D721Med (cell line): ENCODE data around the gene NAV2.

Experiments
- DNase-seq: peaks from one replicate; pipeline ENCODE4 v3.0.0; 2011; ENCODE audit warnings: low spot score; ENCODE audit not compliant: insufficient read length
- FAIRE-seq: peaks from 2 replicates; lab custom pipeline; 2011; peaks lifted over from hg19 to GRCh38; lab: Jason Lieb, UNC
- CTCF ChIP-seq: IDR thresholded peaks from 2 replicates; pipeline ENCODE4 v1.5.1; 2012; ENCODE audit warnings: mild to moderate bottlenecking, control low read depth; ENCODE audit not compliant: insufficient read depth; ENCODE audit errors: missing control alignments

Gene NAV2

GRCh38 chr11:19712281-19713195, at the start of gene NAV2:
NAV2 (plus strand) TSS chr11:19712837; CDS start chr11:19713696, 859 bp downstream.
- peak; percentile 54 for DNase-seq
- TF ChIP-seq CTCF: no peak
- FAIRE-seq: no peak

GRCh38 chr11:19663206-19663605, 49.4 kb upstream of the NAV2 start:
- DNase-seq: no peak
- FAIRE-seq: no peak
- TF ChIP-seq CTCF: no peak

GRCh38 chr11:19664886-19665548, 47.6 kb upstream of the NAV2 start:
- no peak for DNase-seq
- no peak for TF ChIP-seq CTCF
- FAIRE-seq: no peak

- DNase-seq (no peak), FAIRE-seq (no peak)
- TF ChIP-seq CTCF: no peak
Observed at GRCh38 chr11:19666951-19667350, 45.7 kb upstream of the NAV2 start.

GRCh38 chr11:19669511-19669910, 43.1 kb upstream of the NAV2 start:
- no peak for FAIRE-seq
- DNase-seq: no peak
- no peak for TF ChIP-seq CTCF

- TF ChIP-seq CTCF: no peak
- FAIRE-seq (no peak), DNase-seq (no peak)
Observed at GRCh38 chr11:19670030-19670791, 42.4 kb upstream of the NAV2 start.
